HG02840 (cell line): ENCODE results near the gene CSNK2A2.
A peak's percentile ranks its signal among the peaks of the same experiment; 100 is the strongest.

Experiments
- ATAC-seq: cut with Tn5 transposase; IDR thresholded peaks from one replicate; pipeline ENCODE4 v1.9.1; 2021; ENCODE audit warnings: mild to moderate bottlenecking, moderate library complexity, moderate number of reproducible peaks; ENCODE audit not compliant: unreplicated experiment, low FRiP score

The CSNK2A2 gene

DNA sequence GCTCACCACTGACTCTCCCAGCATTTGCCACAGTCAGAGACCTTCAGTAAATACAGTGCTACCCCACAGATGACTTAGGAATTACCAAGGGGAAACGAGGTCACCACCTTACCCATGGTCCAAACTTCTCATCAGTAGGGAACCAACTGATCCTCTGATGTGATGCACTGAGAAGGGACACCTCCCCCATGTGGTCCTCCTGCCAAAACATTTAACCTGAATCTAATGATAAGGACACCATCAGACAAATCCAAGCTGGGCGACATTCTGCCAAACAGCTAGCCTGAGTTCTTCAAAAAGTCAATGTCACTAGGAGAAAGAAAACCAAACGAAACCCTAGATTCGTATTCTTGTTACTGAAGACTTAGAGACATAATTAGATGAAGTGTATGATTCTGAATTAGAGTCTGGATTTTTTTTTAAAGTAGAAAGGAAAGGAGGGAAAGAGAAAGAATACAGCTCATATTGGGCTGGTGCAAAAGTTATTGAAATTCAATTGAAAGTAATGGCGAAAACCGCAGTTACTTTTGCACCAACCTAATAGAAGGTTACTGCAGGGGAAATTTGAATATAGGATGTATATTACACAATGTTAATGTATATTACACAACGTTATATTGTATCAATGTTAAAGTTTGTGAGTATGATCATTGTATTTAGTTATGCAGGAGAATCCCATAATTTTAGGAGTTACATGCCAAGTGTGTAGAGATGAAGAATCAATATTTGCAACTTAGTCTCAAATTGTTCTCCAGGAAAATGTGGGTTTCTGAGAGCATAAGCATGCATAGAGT lies 2.3 kb upstream of the CSNK2A2 start:
- ATAC-seq: no peak

DNA sequence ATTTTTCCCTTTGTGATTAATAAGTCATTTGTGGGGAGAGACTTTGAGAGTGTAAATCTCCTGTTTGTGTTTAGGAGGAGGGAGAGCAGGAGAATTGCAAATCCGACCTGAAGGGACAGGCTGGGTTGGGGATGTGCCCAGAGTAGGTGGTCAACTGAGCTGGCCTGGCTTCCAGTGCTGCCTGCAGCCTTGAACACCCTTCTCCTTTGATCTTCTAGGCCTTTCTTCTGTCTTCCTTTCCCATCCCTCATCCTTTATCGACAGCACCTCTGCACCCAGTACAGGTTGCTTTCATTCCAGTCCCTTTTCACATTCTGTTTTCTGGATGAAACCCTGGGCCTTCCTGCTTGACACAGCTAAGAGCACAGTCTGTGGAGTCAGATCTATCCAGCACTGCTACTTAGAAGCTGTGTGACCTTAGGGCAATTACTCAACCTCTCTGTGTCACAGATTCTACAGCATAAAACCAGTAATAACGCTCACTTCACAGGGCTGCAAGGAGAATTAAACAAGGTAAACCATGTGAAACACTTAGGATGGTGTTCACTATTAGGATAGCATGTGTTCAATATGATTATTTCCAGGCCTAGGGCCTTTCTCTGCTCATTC lies 1.0 kb upstream of the CSNK2A2 start:
- ATAC-seq: no peak

GRCh38 chr16:58197314-58198012 lies 443 bp downstream of the CSNK2A2 start:
- peak; percentile 41 for ATAC-seq

GRCh38 chr16:58196898-58197313 lies 1.0 kb downstream of the CSNK2A2 start:
- no peak for ATAC-seq

GRCh38 chr16:58195771-58196170 lies 2.1 kb downstream of the CSNK2A2 start:
- no peak for ATAC-seq

DNA sequence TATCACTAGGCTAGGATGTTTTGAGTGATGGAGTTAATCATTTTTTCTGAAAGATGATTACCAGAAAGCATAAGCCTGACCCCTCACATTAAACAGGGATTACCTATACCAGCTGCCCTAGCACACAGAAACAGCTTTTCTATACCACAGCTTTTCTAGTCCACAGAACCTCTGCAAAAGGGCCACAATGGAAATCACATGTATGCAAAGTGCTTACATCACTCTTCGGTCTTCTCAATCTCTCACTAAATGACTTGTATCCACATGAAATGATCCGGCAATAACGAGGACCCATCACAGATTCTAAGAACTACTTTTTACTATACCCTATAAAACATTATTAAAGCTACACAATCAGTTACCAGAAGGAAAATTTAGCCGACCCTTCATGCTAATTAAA lies 2.6 kb downstream of the CSNK2A2 start:
- ATAC-seq: no peak

DNA sequence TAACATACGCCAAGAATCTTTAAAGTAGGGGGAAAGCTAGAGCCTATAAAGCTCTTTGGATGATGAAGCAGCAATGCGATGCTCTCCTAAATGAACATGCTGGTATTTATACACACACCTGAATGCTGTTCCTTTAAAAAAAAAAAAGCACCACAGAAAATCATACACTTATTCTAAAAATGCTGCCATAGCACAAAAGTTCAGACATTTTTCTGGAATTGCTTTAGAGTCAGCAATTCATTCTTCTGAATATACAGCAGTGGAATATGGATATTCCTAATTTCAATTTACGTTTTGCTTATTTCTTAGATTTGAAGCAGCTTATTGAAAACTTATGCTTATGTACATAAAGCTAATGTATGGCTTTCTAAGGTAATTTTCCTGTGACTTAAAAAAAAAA lies 3.1 kb downstream of the CSNK2A2 start:
- no peak for ATAC-seq

- ATAC-seq: no peak
These were observed 10.1 kb downstream of the CSNK2A2 start for GRCh38 chr16:58187665-58188421.

- ATAC-seq: no peak
These were observed 10.8 kb downstream of the CSNK2A2 start for GRCh38 chr16:58187092-58187491.

DNA sequence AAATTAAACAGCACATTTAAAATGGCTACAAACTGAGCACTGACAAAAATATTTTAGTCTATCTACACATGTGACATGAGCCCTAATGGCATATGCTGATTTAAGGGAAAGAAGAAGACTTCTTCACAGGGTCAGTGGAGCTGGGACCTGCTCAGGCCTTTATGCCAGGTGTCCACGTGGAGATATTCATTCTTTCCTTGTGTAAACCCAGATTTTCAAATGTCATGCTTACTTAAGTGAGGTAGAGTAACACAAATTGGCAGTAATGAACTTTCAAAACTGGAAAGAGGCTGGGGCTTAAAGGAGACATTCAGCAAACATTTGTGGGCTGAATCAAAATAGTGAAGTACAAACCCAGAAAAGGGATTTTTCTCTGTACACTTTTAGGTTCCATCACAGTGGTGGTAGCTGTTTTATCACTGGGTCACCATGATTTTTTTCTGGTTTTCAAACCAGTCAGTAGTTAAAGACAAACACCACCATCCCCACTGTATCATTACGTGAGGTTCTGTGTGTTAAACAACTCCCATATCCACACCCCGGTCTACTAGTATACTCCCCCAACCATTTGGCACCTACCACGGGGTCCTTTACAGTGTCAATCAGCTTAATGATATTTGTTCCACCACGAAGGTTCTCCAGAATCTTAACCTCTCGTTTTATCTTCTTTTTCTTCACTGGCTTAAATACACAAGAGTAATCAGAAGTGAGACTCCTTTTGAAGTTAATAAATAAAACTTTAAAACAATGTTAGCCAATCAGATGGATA lies 11.5 kb downstream of the CSNK2A2 start:
- ATAC-seq: no peak

DNA sequence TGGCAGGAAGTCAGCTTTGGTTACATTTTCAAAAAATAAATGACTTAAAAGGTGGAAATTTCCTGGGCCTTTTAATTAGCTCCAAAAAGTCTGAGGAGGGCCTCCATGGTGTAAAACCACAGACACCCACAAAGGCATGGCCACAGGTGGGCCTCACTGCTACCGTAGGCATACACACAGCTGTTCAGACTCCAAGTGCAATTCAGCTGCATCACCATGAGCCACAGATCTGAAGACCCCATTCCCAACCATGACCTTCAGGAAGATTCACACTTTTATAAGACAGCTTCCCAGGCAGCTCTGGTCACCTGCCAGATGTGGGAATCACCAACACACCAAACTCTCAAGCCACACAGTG lies 20.6 kb downstream of the CSNK2A2 start:
- no peak for ATAC-seq

- ATAC-seq: no peak
These were observed 21.1 kb downstream of the CSNK2A2 start for GRCh38 chr16:58176608-58177352.

DNA sequence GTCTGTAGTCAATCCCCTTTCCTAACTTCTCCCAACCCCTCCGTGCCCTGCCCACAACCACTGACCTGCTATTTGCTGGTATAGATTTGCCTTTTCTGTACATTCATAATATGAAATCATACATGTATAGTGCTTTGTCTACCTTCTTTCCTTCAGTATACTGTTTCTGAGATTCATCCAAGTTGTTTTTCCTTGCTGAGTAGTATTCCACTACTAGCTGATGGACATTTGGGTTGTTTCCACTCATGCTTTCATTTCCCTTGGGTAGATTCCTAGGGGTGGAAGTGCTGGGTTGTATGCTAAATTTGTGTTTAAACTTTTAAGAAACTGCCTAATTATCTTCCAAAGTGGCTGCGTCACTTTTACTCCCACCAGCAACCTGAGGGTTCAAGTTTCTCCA lies 27.7 kb downstream of the CSNK2A2 start:
- ATAC-seq: no peak

- ATAC-seq: no peak
These were observed 37.1 kb downstream of the CSNK2A2 start for GRCh38 chr16:58160855-58161254.

- ATAC-seq: no peak
These were observed 39.2 kb downstream of the CSNK2A2 start for GRCh38 chr16:58158725-58159124.

GRCh38 chr16:58157951-58158540 lies 39.9 kb downstream of the CSNK2A2 start:
- no peak for ATAC-seq

- no peak for ATAC-seq
These were observed 40.7 kb downstream of the CSNK2A2 start for GRCh38 chr16:58157239-58157638.

GRCh38 chr16:58155839-58156238 lies 42.1 kb downstream of the CSNK2A2 start:
- no peak for ATAC-seq

- ATAC-seq: no peak
These were observed 43.6 kb downstream of the CSNK2A2 start for GRCh38 chr16:58154345-58154744.
